Measurements from ENCODE around the gene IGDCC3. TPM values are rescaled to one million over a fixed set of nuclear protein-coding genes. Genes with fewer than 3 reads are reported as not detected.

IGDCC3 gene
- total and polyA plus RNA-seq, 2 donors (not counting 3 experiments of a cell fraction or from before 2014, with no cell fraction given) = 0.03 TPM; not detected in 1

DNA sequence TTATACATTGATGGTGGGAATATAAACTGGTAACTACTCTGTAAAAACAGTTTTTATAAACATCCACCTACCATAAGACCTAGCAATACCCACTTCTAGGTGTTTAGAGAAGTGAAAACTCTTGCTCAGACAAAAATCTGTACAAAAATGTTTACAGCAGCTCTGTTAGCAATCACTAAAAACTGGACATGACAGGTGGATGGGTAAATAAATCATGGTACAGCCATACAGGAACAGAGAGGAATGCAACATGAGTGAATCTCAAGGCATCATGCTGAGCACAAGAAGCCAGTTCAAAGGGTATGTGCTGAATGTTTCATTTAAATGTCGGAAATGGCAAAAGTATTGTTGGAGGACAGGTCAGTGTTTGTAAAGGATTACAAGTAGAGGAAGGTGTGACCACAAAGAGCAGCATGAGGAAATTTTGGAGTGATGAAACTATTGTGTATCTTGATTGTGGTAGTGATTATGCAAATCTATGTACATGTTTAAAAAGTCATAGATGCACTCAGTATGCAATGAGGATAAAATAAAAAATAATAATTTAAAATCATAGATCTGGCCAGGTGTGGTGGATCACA lies 84.8 kb downstream of the IGDCC3 start:
- H3K27ac ChIP-seq (ENCODE audit: insufficient read depth, low read depth, low read length) = no peak overlapping the region
- peaks cover 2 to 5% of the 10 kb centered on the region in 2 experiments for H3K27me3 ChIP-seq (ENCODE audit: control insufficient read depth in 2 of 2, insufficient read depth in 2 of 2, low read length in 2 of 2)
- no peak for FAIRE-seq
- BruUV-seq (replicated peaks) = no TSS peak
- peaks cover 3% of the 10 kb centered on the region for H3K4me1 ChIP-seq (ENCODE audit: control insufficient read depth, extremely low read depth, insufficient read depth, low read length)
- ChIA-PET POLR2A (interaction anchor here (0.6 to 1.1 kb wide), 2 partner anchors 12 to 108 kb away, joined by 3 to 4 read pairs; partner anchors contain the start of genes CLPX and RNU5B-1), CTCF (no interaction called here)
- DNase-seq (ENCODE audit: low read depth, low spot score) = no peak
- H4K20me1 ChIP-seq (replicated peaks; ENCODE audit: control insufficient read depth, extremely low read depth, insufficient read depth, low read length) = no peaks in the 10 kb centered on the region
- no peaks in the 10 kb centered on the region for H3K36me3 ChIP-seq (ENCODE audit: control insufficient read depth in 2 of 2, extremely low read depth in 1 of 2, insufficient read depth in 2 of 2, low read length in 2 of 2)
- H2AFZ ChIP-seq (ENCODE audit: low read depth, low read length) = no peak overlapping the region
- H3K79me2 ChIP-seq (ENCODE audit: control insufficient read depth, insufficient read depth, low read length) = no peaks in the 10 kb centered on the region
- TF ChIP-seq EZH2 (IDR thresholded peaks at IDR 0.05; ENCODE audit: borderline replicate concordance, low read depth, low read length, severe bottlenecking) = no peak
- no peak for TF ChIP-seq MYC (IDR thresholded peaks at IDR 0.05; ENCODE audit: low read depth, low read length)
- TF ChIP-seq POLR2A (IDR thresholded peaks at IDR 0.05; ENCODE audit: low read depth, low read length) = no peak
- no peak overlapping the region for H3K4me3 ChIP-seq (replicated peaks in 1 of 3; ENCODE audit: insufficient read depth in 1 of 3, low read depth in 1 of 3, low read length in 3 of 3)
- no peak overlapping the region for H3K9ac ChIP-seq (replicated peaks; ENCODE audit: extremely low read depth, insufficient read depth, low read length)
- no peak overlapping the region for H3K4me2 ChIP-seq (ENCODE audit: insufficient read depth, low read length)
- dilution Hi-C loops (cut with MboI; ENCODE audit: extremely low pct_ligation_motif_present, low sequenced_read_pairs) (no loop called here), intact Hi-C loops (cut with micrococcal nuclease) (no loop called here)
- H3K9me3 ChIP-seq (replicated peaks; ENCODE audit: control insufficient read depth, insufficient read depth, low read length) = no peaks in the 10 kb centered on the region
- no peaks in the 10 kb centered on the region for H3K9me1 ChIP-seq (replicated peaks; ENCODE audit: control insufficient read depth, extremely low read depth, insufficient read depth, low read length)

DNA sequence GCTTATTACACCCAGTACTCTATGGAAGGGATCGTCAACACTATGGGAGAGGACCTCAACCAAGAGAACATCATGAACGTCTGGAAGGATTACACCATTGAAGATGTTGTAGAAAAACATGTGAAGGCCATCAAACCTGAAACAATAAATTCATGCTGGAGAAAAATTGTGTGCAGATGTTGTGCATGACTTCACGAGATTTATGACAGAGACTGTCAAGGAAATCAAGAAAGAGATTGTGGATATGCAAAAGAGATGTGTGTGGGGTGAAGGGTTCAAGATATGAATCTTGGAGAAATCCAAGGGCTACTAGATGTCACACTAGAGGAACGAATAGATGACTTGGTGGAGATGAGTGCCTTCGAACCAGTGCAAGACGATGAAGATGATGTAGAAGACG lies 87.6 kb downstream of the IGDCC3 start:
- intact Hi-C loops (cut with micrococcal nuclease) = no loop called here
- no peak for FAIRE-seq
- no peak for DNase-seq (ENCODE audit: low read depth, low spot score)
- H3K27me3 ChIP-seq (ENCODE audit: control insufficient read depth in 2 of 2, insufficient read depth in 2 of 2, low read length in 2 of 2) = peaks cover 2 to 5% of the 10 kb centered on the region in 2 experiments
- H4K20me1 ChIP-seq (replicated peaks; ENCODE audit: control insufficient read depth, extremely low read depth, insufficient read depth, low read length) = no peaks in the 10 kb centered on the region
- TF ChIP-seq MYC (IDR thresholded peaks at IDR 0.05; ENCODE audit: low read depth, low read length) (no peak), POLR2A (IDR thresholded peaks at IDR 0.05; ENCODE audit: low read depth, low read length) (no peak), EZH2 (IDR thresholded peaks at IDR 0.05; ENCODE audit: borderline replicate concordance, low read depth, low read length, severe bottlenecking) (no peak), POLR2AphosphoS5 (IDR thresholded peaks at IDR 0.05; ENCODE audit: insufficient read depth, low read depth, low read length) (no peak), FOS (IDR thresholded peaks at IDR 0.05; ENCODE audit: borderline replicate concordance, insufficient read depth, low read length) (no peak), GATA2 (IDR thresholded peaks at IDR 0.05; ENCODE audit: insufficient read depth, insufficient read length, low read depth, low read length) (no peak), JUN (IDR thresholded peaks at IDR 0.05; ENCODE audit: borderline replicate concordance, insufficient read depth, insufficient read length, low read depth) (no peak)
- TF ChIP-seq, protein P1, sequence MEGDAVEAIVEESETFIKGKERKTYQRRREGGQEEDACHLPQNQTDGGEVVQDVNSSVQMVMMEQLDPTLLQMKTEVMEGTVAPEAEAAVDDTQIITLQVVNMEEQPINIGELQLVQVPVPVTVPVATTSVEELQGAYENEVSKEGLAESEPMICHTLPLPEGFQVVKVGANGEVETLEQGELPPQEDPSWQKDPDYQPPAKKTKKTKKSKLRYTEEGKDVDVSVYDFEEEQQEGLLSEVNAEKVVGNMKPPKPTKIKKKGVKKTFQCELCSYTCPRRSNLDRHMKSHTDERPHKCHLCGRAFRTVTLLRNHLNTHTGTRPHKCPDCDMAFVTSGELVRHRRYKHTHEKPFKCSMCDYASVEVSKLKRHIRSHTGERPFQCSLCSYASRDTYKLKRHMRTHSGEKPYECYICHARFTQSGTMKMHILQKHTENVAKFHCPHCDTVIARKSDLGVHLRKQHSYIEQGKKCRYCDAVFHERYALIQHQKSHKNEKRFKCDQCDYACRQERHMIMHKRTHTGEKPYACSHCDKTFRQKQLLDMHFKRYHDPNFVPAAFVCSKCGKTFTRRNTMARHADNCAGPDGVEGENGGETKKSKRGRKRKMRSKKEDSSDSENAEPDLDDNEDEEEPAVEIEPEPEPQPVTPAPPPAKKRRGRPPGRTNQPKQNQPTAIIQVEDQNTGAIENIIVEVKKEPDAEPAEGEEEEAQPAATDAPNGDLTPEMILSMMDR (IDR thresholded peaks at IDR 0.05; ENCODE audit: extremely low read depth in 1 of 2, insufficient read depth in 1 of 2, low read depth in 1 of 2, low read length in 2 of 2) = no peak
- TF ChIP-seq, protein P2, sequence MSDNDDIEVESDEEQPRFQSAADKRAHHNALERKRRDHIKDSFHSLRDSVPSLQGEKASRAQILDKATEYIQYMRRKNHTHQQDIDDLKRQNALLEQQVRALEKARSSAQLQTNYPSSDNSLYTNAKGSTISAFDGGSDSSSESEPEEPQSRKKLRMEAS (IDR thresholded peaks at IDR 0.05; ENCODE audit: insufficient read depth, insufficient read length) = no peak
- BruUV-seq (replicated peaks) = no TSS peak
- ChIA-PET POLR2A (interaction anchor here (2.1 kb wide), 1 partner anchor 14 kb away, joined by 10 read pairs; the partner anchor contains the start of gene RNU5B-1), CTCF (interaction anchor here (0.7 to 1.6 kb wide), 2 partner anchors 8 to 15 kb away, joined by 4 to 5 read pairs; partner anchors contain the start of gene RNU5B-1)
- H3K27ac ChIP-seq (ENCODE audit: insufficient read depth, low read depth, low read length) = no peak overlapping the region
- no peak overlapping the region for H3K9ac ChIP-seq (replicated peaks; ENCODE audit: extremely low read depth, insufficient read depth, low read length)
- H3K79me2 ChIP-seq (ENCODE audit: control insufficient read depth, insufficient read depth, low read length) = no peaks in the 10 kb centered on the region
- peaks cover 16% of the 10 kb centered on the region for H3K4me1 ChIP-seq (ENCODE audit: control insufficient read depth, extremely low read depth, insufficient read depth, low read length)
- no peaks in the 10 kb centered on the region for H3K9me3 ChIP-seq (replicated peaks; ENCODE audit: control insufficient read depth, insufficient read depth, low read length)
- H3K4me2 ChIP-seq (ENCODE audit: insufficient read depth, low read length) = no peak overlapping the region
- H3K36me3 ChIP-seq (ENCODE audit: control insufficient read depth in 2 of 2, extremely low read depth in 1 of 2, insufficient read depth in 2 of 2, low read length in 2 of 2) = no peaks in the 10 kb centered on the region
- dilution Hi-C loops (cut with MboI; ENCODE audit: extremely low pct_ligation_motif_present, low sequenced_read_pairs) = no loop called here
- H3K4me3 ChIP-seq (replicated peaks in 1 of 3; ENCODE audit: insufficient read depth in 1 of 3, low read depth in 1 of 3, low read length in 3 of 3) = no peak overlapping the region
- no peak overlapping the region for H2AFZ ChIP-seq (ENCODE audit: low read depth, low read length)
- H3K9me1 ChIP-seq (replicated peaks; ENCODE audit: control insufficient read depth, extremely low read depth, insufficient read depth, low read length) = no peaks in the 10 kb centered on the region
